ENCODE data around the gene MS4A8.

Gene MS4A8

DNA sequence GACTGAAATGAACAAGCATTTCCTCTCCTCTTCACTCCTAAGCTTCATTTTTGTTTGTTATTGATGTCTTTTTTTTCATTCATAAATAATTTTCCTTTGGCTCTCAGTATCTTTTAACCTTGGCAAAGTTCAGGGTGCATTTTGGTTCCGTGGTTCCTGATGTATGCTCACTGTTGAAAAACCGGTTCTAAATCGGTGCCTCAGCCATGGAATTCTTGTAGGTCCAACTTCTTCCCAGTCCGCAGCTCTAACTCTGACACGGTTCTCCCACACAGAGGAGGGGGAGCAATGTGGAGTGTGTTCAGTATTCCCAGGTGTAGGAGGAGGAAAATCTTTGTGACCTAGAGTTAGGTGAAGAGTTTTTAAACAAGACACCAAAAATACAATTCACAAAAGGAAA, 44.7 kb downstream of the MS4A8 start:
- no peak overlapping the region for H4K8ac ChIP-seq (ENCODE audit: low read depth, low read length)
- no peaks in the 10 kb centered on the region for H3K36me3 ChIP-seq (ENCODE audit: control insufficient read depth, insufficient read depth, low read length)
- no CpG with 5 or more reads among the region's 5 CpGs for WGBS (ENCODE audit: extremely low coverage, insufficient coverage, low lambda C conversion rate)
- H3K4me2 ChIP-seq (ENCODE audit: low read length), result no peak overlapping the region
- H3K4me1 ChIP-seq (ENCODE audit: control insufficient read depth, low read depth, low read length), result no peaks in the 10 kb centered on the region
- H2AK5ac ChIP-seq (ENCODE audit: low read length), result no peak overlapping the region
- no peak overlapping the region for H3K56ac ChIP-seq (ENCODE audit: low read length)
- no peak for DNase-seq
- H2BK120ac ChIP-seq (ENCODE audit: low read depth, low read length), result no peak overlapping the region
- no peak overlapping the region for H2BK15ac ChIP-seq (replicated peaks; ENCODE audit: low read depth)
- H3K9ac ChIP-seq (ENCODE audit: low read length), result no peak overlapping the region
- no peaks in the 10 kb centered on the region for H3K79me2 ChIP-seq (ENCODE audit: control insufficient read depth, insufficient read depth, low read length)
- no peak overlapping the region for H3K4me3 ChIP-seq (ENCODE audit: low read length)
- H2BK5ac ChIP-seq (ENCODE audit: low read length), result no peak overlapping the region
- H3K27me3 ChIP-seq (ENCODE audit: insufficient read depth, low read length, poor library complexity), result no peaks in the 10 kb centered on the region
- no peak overlapping the region for H4K5ac ChIP-seq (ENCODE audit: low read length)
- H3K79me1 ChIP-seq (ENCODE audit: low read length), result no peaks in the 10 kb centered on the region
- no peak overlapping the region for H3K4ac ChIP-seq (ENCODE audit: low read depth, low read length)
- no peak overlapping the region for H3K27ac ChIP-seq (ENCODE audit: low read depth, low read length)
- H3K18ac ChIP-seq (ENCODE audit: low read length), result no peak overlapping the region
- H3K23ac ChIP-seq (ENCODE audit: low read length), result no peak overlapping the region

DNA sequence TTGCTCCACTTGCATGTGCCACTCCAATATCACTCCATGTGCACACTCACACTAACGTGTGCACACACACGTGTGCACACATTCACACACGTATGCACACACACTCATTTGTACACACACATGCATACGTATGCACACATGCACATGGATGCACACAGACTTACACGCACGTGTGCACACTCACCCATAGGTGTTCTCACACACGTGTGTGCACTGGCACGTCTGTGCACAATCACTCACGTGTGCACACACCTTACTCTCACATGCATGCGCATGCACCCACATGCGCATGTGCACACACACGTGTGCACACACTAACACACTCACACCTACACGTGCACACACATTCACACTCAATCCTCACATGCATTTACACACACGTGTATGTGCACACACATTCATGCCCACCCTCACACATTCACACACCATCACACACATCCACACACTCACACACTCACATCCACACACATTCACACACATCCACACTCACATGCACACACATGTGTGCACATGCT, 48.0 kb downstream of the MS4A8 start:
- Histone ChIP-seq H3K4ac (ENCODE audit: low read depth, low read length) (no peak overlapping the region), H3K79me1 (ENCODE audit: low read length) (no peaks in the 10 kb centered on the region), H2BK15ac (replicated peaks; ENCODE audit: low read depth) (no peak overlapping the region), H3K36me3 (ENCODE audit: control insufficient read depth, insufficient read depth, low read length) (no peaks in the 10 kb centered on the region), H3K4me2 (ENCODE audit: low read length) (no peak overlapping the region), H3K27me3 (ENCODE audit: insufficient read depth, low read length, poor library complexity) (no peaks in the 10 kb centered on the region), H4K5ac (ENCODE audit: low read length) (no peak overlapping the region), H3K9ac (ENCODE audit: low read length) (no peak overlapping the region), H3K4me1 (ENCODE audit: control insufficient read depth, low read depth, low read length) (no peaks in the 10 kb centered on the region), H3K56ac (ENCODE audit: low read length) (no peak overlapping the region), H3K79me2 (ENCODE audit: control insufficient read depth, insufficient read depth, low read length) (no peaks in the 10 kb centered on the region), H3K27ac (ENCODE audit: low read depth, low read length) (no peak overlapping the region), H2BK5ac (ENCODE audit: low read length) (no peak overlapping the region), H4K8ac (ENCODE audit: low read depth, low read length) (no peak overlapping the region), H2AK5ac (ENCODE audit: low read length) (no peak overlapping the region), H3K23ac (ENCODE audit: low read length) (no peak overlapping the region), H2BK120ac (ENCODE audit: low read depth, low read length) (no peak overlapping the region), H3K4me3 (ENCODE audit: low read length) (no peak overlapping the region), H3K18ac (ENCODE audit: low read length) (no peak overlapping the region)
- no peak for DNase-seq
- WGBS (ENCODE audit: extremely low coverage, insufficient coverage, low lambda C conversion rate), result 100% methylated on average over 1 of the region's 14 CpGs

DNA sequence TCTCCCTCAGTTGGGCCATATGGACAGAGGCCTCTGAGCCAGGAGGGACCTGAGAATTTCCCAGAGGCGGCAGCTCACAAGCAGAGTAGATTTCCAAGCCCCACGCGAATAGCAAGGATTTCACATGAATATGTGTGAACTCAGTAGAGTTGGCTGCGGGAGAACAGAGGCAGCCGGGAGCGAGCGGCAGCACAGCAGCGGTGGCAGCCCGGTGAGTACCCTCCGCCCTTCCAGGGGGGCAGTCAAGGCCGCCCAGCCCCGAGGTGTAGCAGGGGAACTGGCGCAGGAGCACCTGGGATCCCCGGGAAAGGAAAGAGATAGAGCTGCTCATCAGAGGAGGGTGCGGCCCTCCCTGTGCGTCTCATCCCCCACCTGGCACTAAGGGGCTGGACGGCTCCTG, 48.8 kb downstream of the MS4A8 start:
- Histone ChIP-seq H2AK5ac (ENCODE audit: low read length) (no peak overlapping the region), H3K23ac (ENCODE audit: low read length) (no peak overlapping the region), H3K9ac (ENCODE audit: low read length) (no peak overlapping the region), H3K56ac (ENCODE audit: low read length) (no peak overlapping the region), H2BK15ac (replicated peaks; ENCODE audit: low read depth) (no peak overlapping the region), H3K18ac (ENCODE audit: low read length) (no peak overlapping the region), H3K79me2 (ENCODE audit: control insufficient read depth, insufficient read depth, low read length) (no peaks in the 10 kb centered on the region), H3K36me3 (ENCODE audit: control insufficient read depth, insufficient read depth, low read length) (no peaks in the 10 kb centered on the region), H3K4ac (ENCODE audit: low read depth, low read length) (no peak overlapping the region), H3K4me2 (ENCODE audit: low read length) (no peak overlapping the region), H2BK5ac (ENCODE audit: low read length) (no peak overlapping the region), H4K5ac (ENCODE audit: low read length) (no peak overlapping the region), H3K79me1 (ENCODE audit: low read length) (no peaks in the 10 kb centered on the region), H3K4me1 (ENCODE audit: control insufficient read depth, low read depth, low read length) (no peaks in the 10 kb centered on the region), H3K4me3 (ENCODE audit: low read length) (no peak overlapping the region), H4K8ac (ENCODE audit: low read depth, low read length) (no peak overlapping the region), H3K27ac (ENCODE audit: low read depth, low read length) (no peak overlapping the region), H2BK120ac (ENCODE audit: low read depth, low read length) (no peak overlapping the region), H3K27me3 (ENCODE audit: insufficient read depth, low read length, poor library complexity) (no peaks in the 10 kb centered on the region)
- no CpG with 5 or more reads among the region's 17 CpGs for WGBS (ENCODE audit: extremely low coverage, insufficient coverage, low lambda C conversion rate)
- no peak for DNase-seq

DNA sequence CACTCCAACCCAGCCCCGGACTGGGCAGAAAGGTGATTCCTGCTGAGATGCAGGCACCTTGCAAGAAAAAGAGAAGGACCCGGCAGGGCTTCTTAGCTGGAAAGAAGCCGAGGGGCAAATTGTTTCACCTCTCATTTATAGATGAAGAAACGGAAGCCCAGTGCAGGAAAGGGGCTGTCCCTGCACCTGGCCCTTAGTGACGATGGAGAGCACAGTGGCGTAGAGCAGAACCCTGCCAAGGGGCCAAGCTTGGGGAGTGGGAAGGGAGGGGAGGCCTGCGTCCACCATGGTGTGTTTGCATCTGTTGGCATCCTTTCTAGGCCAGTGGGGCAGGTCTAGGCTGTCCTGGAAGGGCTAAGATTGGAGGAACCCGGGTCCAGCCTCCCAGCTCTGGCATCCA, 49.4 kb downstream of the MS4A8 start:
- no peaks in the 10 kb centered on the region for H3K79me1 ChIP-seq (ENCODE audit: low read length)
- WGBS (ENCODE audit: extremely low coverage, insufficient coverage, low lambda C conversion rate), result no CpG with 5 or more reads among the region's 8 CpGs
- H2BK5ac ChIP-seq (ENCODE audit: low read length), result no peak overlapping the region
- no peaks in the 10 kb centered on the region for H3K36me3 ChIP-seq (ENCODE audit: control insufficient read depth, insufficient read depth, low read length)
- no peak overlapping the region for H3K4ac ChIP-seq (ENCODE audit: low read depth, low read length)
- no peak overlapping the region for H3K4me2 ChIP-seq (ENCODE audit: low read length)
- H3K56ac ChIP-seq (ENCODE audit: low read length), result no peak overlapping the region
- no peak overlapping the region for H3K4me3 ChIP-seq (ENCODE audit: low read length)
- H4K5ac ChIP-seq (ENCODE audit: low read length), result no peak overlapping the region
- no peak overlapping the region for H3K23ac ChIP-seq (ENCODE audit: low read length)
- DNase-seq, result no peak
- H3K27me3 ChIP-seq (ENCODE audit: insufficient read depth, low read length, poor library complexity), result no peaks in the 10 kb centered on the region
- no peak overlapping the region for H3K18ac ChIP-seq (ENCODE audit: low read length)
- no peak overlapping the region for H2AK5ac ChIP-seq (ENCODE audit: low read length)
- H2BK15ac ChIP-seq (replicated peaks; ENCODE audit: low read depth), result no peak overlapping the region
- no peak overlapping the region for H2BK120ac ChIP-seq (ENCODE audit: low read depth, low read length)
- H3K4me1 ChIP-seq (ENCODE audit: control insufficient read depth, low read depth, low read length), result no peaks in the 10 kb centered on the region
- H3K27ac ChIP-seq (ENCODE audit: low read depth, low read length), result no peak overlapping the region
- H4K8ac ChIP-seq (ENCODE audit: low read depth, low read length), result no peak overlapping the region
- H3K9ac ChIP-seq (ENCODE audit: low read length), result no peak overlapping the region
- no peaks in the 10 kb centered on the region for H3K79me2 ChIP-seq (ENCODE audit: control insufficient read depth, insufficient read depth, low read length)

DNA sequence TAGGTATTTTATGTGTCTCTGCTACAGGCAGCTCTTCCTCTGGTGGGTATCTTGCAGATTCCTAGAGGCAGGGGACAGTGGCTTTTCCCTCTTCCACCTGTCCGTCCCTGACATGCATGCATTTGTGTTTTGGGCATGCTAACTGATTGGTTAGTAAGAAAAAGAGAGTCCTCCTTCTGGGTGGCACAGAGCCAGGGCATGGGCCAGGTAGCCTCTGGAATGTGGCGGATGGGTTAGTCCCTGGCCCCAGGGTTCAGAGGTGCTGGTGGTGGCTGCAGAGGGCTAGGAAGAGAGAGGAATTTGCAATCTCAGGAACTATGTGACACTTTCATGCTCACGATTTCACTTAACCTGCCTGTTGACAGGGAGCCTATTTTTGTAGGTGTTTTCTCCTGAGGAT, 51.5 kb downstream of the MS4A8 start:
- Histone ChIP-seq H3K36me3 (ENCODE audit: control insufficient read depth, insufficient read depth, low read length) (no peaks in the 10 kb centered on the region), H2BK15ac (replicated peaks; ENCODE audit: low read depth) (no peak overlapping the region), H3K18ac (ENCODE audit: low read length) (no peak overlapping the region), H3K4me3 (ENCODE audit: low read length) (no peak overlapping the region), H3K79me2 (ENCODE audit: control insufficient read depth, insufficient read depth, low read length) (no peaks in the 10 kb centered on the region), H3K56ac (ENCODE audit: low read length) (no peak overlapping the region), H3K27me3 (ENCODE audit: insufficient read depth, low read length, poor library complexity) (no peaks in the 10 kb centered on the region), H3K79me1 (ENCODE audit: low read length) (no peaks in the 10 kb centered on the region), H3K23ac (ENCODE audit: low read length) (no peak overlapping the region), H4K5ac (ENCODE audit: low read length) (no peak overlapping the region), H2BK5ac (ENCODE audit: low read length) (no peak overlapping the region), H3K4me2 (ENCODE audit: low read length) (no peak overlapping the region), H3K27ac (ENCODE audit: low read depth, low read length) (no peak overlapping the region), H3K9ac (ENCODE audit: low read length) (no peak overlapping the region), H2AK5ac (ENCODE audit: low read length) (no peak overlapping the region), H4K8ac (ENCODE audit: low read depth, low read length) (no peak overlapping the region), H3K4ac (ENCODE audit: low read depth, low read length) (no peak overlapping the region), H3K4me1 (ENCODE audit: control insufficient read depth, low read depth, low read length) (no peaks in the 10 kb centered on the region), H2BK120ac (ENCODE audit: low read depth, low read length) (no peak overlapping the region)
- WGBS (ENCODE audit: extremely low coverage, insufficient coverage, low lambda C conversion rate), result no CpG with 5 or more reads among the region's 3 CpGs
- no peak for DNase-seq

DNA sequence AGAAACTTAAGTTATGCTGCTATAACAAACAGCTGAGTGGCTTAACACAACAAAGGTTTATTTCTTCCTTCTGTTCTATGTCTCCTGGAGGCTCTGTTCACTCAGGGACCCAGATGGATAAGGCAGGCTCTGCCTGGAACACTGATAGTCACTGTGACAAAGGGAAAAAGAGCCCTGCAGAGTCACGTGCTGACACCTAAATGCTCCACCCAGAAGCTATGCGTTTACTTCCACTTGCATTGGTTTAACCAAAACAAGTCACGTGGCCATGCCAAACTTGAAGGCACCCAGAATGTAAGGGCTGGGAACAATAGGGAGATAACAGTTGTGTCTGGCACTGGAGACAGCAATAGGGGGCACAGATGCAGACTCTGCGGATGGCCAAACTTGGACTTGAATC, 53.9 kb downstream of the MS4A8 start:
- H3K27me3 ChIP-seq (ENCODE audit: insufficient read depth, low read length, poor library complexity), result no peaks in the 10 kb centered on the region
- H3K4me3 ChIP-seq (ENCODE audit: low read length), result no peak overlapping the region
- H3K79me1 ChIP-seq (ENCODE audit: low read length), result no peaks in the 10 kb centered on the region
- H3K4me1 ChIP-seq (ENCODE audit: control insufficient read depth, low read depth, low read length), result no peaks in the 10 kb centered on the region
- H2BK5ac ChIP-seq (ENCODE audit: low read length), result no peak overlapping the region
- H3K4me2 ChIP-seq (ENCODE audit: low read length), result no peak overlapping the region
- H2BK120ac ChIP-seq (ENCODE audit: low read depth, low read length), result no peak overlapping the region
- H3K9ac ChIP-seq (ENCODE audit: low read length), result no peak overlapping the region
- no peaks in the 10 kb centered on the region for H3K79me2 ChIP-seq (ENCODE audit: control insufficient read depth, insufficient read depth, low read length)
- H3K56ac ChIP-seq (ENCODE audit: low read length), result no peak overlapping the region
- no peak overlapping the region for H2AK5ac ChIP-seq (ENCODE audit: low read length)
- no peak overlapping the region for H2BK15ac ChIP-seq (replicated peaks; ENCODE audit: low read depth)
- no peak overlapping the region for H3K27ac ChIP-seq (ENCODE audit: low read depth, low read length)
- H3K18ac ChIP-seq (ENCODE audit: low read length), result no peak overlapping the region
- no peaks in the 10 kb centered on the region for H3K36me3 ChIP-seq (ENCODE audit: control insufficient read depth, insufficient read depth, low read length)
- H4K8ac ChIP-seq (ENCODE audit: low read depth, low read length), result no peak overlapping the region
- no peak overlapping the region for H4K5ac ChIP-seq (ENCODE audit: low read length)
- WGBS (ENCODE audit: extremely low coverage, insufficient coverage, low lambda C conversion rate), result no CpG with 5 or more reads among the region's 4 CpGs
- H3K4ac ChIP-seq (ENCODE audit: low read depth, low read length), result no peak overlapping the region
- peak; percentile 37 for DNase-seq
- no peak overlapping the region for H3K23ac ChIP-seq (ENCODE audit: low read length)
